NCI-H2029 treated with DMSO at 0.1 percent for 48 hours (cell line): ENCODE measurements around the gene CCP110.

Experiments
- DNase-seq: peaks from one replicate; lab custom pipeline; 2025; lab: John Stamatoyannopoulos, UW

The CCP110 gene

GRCh38 chr16:19523559-19524355 lies at the start of gene CCP110:
Gene CCP110 (plus strand): TSS chr16:19523942. CDS start chr16:19527882, 3,940 bp downstream.
- DNase-seq = peak; percentile 92

- no peak for DNase-seq
Measured at GRCh38 chr16:19474617-19475016, 49.1 kb upstream of the CCP110 start.

GRCh38 chr16:19478505-19478904 lies 45.2 kb upstream of the CCP110 start:
- DNase-seq = no peak

GRCh38 chr16:19479302-19479721 lies 44.4 kb upstream of the CCP110 start:
- no peak for DNase-seq

- no peak for DNase-seq
Measured at GRCh38 chr16:19481296-19481695, 42.4 kb upstream of the CCP110 start.

- no peak for DNase-seq
Measured at GRCh38 chr16:19481769-19482168, 42.0 kb upstream of the CCP110 start.

- DNase-seq = no peak
Measured at GRCh38 chr16:19482291-19482690, 41.5 kb upstream of the CCP110 start.

GRCh38 chr16:19484096-19484495 lies 39.6 kb upstream of the CCP110 start:
- no peak for DNase-seq

GRCh38 chr16:19485611-19486010 lies 38.1 kb upstream of the CCP110 start:
- DNase-seq = no peak

GRCh38 chr16:19486051-19486450 lies 37.7 kb upstream of the CCP110 start:
- DNase-seq = no peak

GRCh38 chr16:19486750-19487325 lies 36.9 kb upstream of the CCP110 start:
- no peak for DNase-seq

- DNase-seq = no peak
Measured at GRCh38 chr16:19488213-19488640, 35.5 kb upstream of the CCP110 start.

GRCh38 chr16:19490619-19491018 lies 33.1 kb upstream of the CCP110 start:
- DNase-seq = no peak

- DNase-seq = no peak
Measured at GRCh38 chr16:19497176-19497575, 26.6 kb upstream of the CCP110 start.

GRCh38 chr16:19499006-19499405 lies 24.7 kb upstream of the CCP110 start:
- DNase-seq = no peak

GRCh38 chr16:19499481-19499880 lies 24.3 kb upstream of the CCP110 start:
- no peak for DNase-seq

GRCh38 chr16:19502395-19503131 lies 21.2 kb upstream of the CCP110 start:
- no peak for DNase-seq

- DNase-seq = no peak
Measured at GRCh38 chr16:19503461-19504075, 20.2 kb upstream of the CCP110 start.

- peak; percentile 77 for DNase-seq
Measured at GRCh38 chr16:19505600-19506303, 18.0 kb upstream of the CCP110 start.

- no peak for DNase-seq
Measured at GRCh38 chr16:19506965-19507364, 16.8 kb upstream of the CCP110 start.

- DNase-seq = no peak
Measured at GRCh38 chr16:19507867-19508266, 15.9 kb upstream of the CCP110 start.

GRCh38 chr16:19512297-19512696 lies 11.4 kb upstream of the CCP110 start:
- DNase-seq = no peak
